ENCODE measurements around the gene RABGAP1. TPM values are rescaled to one million over a fixed set of nuclear protein-coding genes. Genes with fewer than 3 reads are reported as not detected.

The RABGAP1 gene
- 10 to 100 TPM; 52.6 to 55.4 TPM for total RNA-seq
- 10 to 100 TPM; 71.5 to 85.9 (median 77.1) TPM for polyA plus RNA-seq (ENCODE audit: insufficient read length in 6 of 6)
- long read RNA-seq, donor 1, partial matches to known transcripts = 83 of 83 reads
- long read RNA-seq, donor 1, other reads (novel, unspliced or antisense) = 0 of 83 reads
- long read RNA-seq, donor 2, full-length matches to known transcripts = 1 of 118 reads
- long read RNA-seq, donor 2, partial matches to known transcripts = 117 of 118 reads
- long read RNA-seq, donor 2, other reads (novel, unspliced or antisense) = 0 of 118 reads
- long read RNA-seq, donor 3, full-length matches to known transcripts = 2 of 10 reads
- long read RNA-seq, donor 3, partial matches to known transcripts = 8 of 10 reads
- long read RNA-seq, donor 3, other reads (novel, unspliced or antisense) = 0 of 10 reads
- long read RNA-seq, donor 4, partial matches to known transcripts = 5 of 7 reads
- long read RNA-seq, donor 4, other reads (novel, unspliced or antisense) = 2 of 7 reads
- long read RNA-seq, donor 5 = 0 reads
- long read RNA-seq, donor 6, partial matches to known transcripts = 33 of 35 reads
- long read RNA-seq, donor 6, other reads (novel, unspliced or antisense) = 0 of 35 reads
- long read RNA-seq, donor 7, full-length matches to known transcripts = 1 of 1 reads
- long read RNA-seq, donor 7, partial matches to known transcripts = 0 of 1 reads
- long read RNA-seq, donor 7, other reads (novel, unspliced or antisense) = 0 of 1 reads
- long read RNA-seq, donor 8, full-length matches to known transcripts = 3 of 3 reads
- long read RNA-seq, donor 8, partial matches to known transcripts = 0 of 3 reads
- long read RNA-seq, donor 8, other reads (novel, unspliced or antisense) = 0 of 3 reads
- long read RNA-seq, donor 9 = 0 reads
- long read RNA-seq, donor 10, partial matches to known transcripts = 0 of 5 reads
- long read RNA-seq, donor 10, other reads (novel, unspliced or antisense) = 5 of 5 reads
- long read RNA-seq, donor 11, full-length matches to known transcripts = 2 of 62 reads
- long read RNA-seq, donor 11, partial matches to known transcripts = 17 of 62 reads
- long read RNA-seq, donor 11, other reads (novel, unspliced or antisense) = 43 of 62 reads
- long read RNA-seq, donor 12, full-length matches to known transcripts = 2 of 73 reads
- long read RNA-seq, donor 12, partial matches to known transcripts = 71 of 73 reads
- long read RNA-seq, donor 12, other reads (novel, unspliced or antisense) = 0 of 73 reads

DNA sequence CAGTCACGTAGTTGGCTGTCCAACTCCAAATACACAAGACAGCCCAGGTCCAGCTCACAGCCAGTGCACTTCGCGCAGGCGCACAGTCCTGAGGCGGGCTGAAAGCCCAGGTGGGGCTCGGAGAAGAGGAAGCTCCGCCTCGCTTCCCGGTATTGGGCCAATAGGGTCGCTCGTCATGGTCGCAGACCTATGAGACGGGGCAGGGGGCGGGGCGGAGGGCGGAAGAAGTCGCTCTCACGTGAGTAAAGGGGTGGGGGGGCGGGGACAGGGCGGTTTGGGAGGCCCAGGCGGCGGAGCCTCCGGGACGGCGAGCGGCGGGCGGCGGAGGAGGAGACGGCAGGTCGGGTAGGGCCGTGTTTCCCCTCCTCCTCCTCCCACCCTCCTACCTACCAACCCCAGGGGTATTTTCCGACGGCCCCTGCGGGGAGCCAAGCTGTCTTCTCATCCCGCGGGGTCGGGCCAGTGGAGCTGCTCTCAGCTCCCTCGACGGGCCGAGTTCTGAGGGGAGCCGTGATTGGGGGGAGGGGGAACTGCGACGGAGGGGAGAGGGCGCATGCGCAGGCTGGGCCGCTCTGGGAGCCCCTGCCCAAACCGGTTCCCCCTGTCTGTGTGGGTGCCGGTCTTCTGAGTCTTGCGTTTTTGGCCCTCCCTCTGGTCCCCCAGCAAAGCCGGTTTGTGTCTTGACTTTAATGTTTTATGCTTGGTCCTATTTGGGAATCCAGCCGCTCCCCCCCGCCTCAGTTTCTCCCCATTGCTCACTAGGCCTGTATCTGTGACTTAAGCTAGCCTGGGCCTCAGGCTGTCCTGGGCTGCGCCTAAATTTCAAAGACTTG lies at the start of gene RABGAP1:
Gene RABGAP1 (plus strand): TSS at position 272 of the 833 bp plus-strand sequence. CDS start 16,040 bp downstream, outside the sequence.
- intact Hi-C loops (cut with DNase I) = no loop called here
- Histone ChIP-seq H3K4me1 (peaks cover 8 to 42% of the 10 kb centered on the region in 2 donors), H3K9me3 (no peaks in the 10 kb centered on the region), H3K27me3 (no peaks in the 10 kb centered on the region), H3K27ac (peak within 1 kb of the TSS; percentile 85 to 86), H3K36me3 (peaks cover 0 to 26% of the 10 kb centered on the region in 2 donors), H3K4me3 (peak within 1 kb of the TSS; percentile 85 to 88)
- DNase-seq (peak; percentile 95 to 100 (median 100)), ATAC-seq (peak; percentile 98)
- TF ChIP-seq, protein P1, sequence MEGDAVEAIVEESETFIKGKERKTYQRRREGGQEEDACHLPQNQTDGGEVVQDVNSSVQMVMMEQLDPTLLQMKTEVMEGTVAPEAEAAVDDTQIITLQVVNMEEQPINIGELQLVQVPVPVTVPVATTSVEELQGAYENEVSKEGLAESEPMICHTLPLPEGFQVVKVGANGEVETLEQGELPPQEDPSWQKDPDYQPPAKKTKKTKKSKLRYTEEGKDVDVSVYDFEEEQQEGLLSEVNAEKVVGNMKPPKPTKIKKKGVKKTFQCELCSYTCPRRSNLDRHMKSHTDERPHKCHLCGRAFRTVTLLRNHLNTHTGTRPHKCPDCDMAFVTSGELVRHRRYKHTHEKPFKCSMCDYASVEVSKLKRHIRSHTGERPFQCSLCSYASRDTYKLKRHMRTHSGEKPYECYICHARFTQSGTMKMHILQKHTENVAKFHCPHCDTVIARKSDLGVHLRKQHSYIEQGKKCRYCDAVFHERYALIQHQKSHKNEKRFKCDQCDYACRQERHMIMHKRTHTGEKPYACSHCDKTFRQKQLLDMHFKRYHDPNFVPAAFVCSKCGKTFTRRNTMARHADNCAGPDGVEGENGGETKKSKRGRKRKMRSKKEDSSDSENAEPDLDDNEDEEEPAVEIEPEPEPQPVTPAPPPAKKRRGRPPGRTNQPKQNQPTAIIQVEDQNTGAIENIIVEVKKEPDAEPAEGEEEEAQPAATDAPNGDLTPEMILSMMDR (IDR thresholded peaks at IDR 0.05) = no peak

GRCh38 chr9:122897969-122898368 lies 42.9 kb upstream of the RABGAP1 start:
- DNase-seq = no peak
- intact Hi-C loops (cut with DNase I) = no loop called here

GRCh38 chr9:122900791-122901190 lies 40.0 kb upstream of the RABGAP1 start:
- peak overlapping the region in 1 of 2 donors; percentile 20 for H3K4me3 ChIP-seq
- no peaks in the 10 kb centered on the region for H3K27me3 ChIP-seq
- peaks cover 18 to 63% of the 10 kb centered on the region in 2 donors for H3K4me1 ChIP-seq
- peaks cover 0 to 16% of the 10 kb centered on the region in 2 donors for H3K36me3 ChIP-seq
- no peaks in the 10 kb centered on the region for H3K9me3 ChIP-seq
- ATAC-seq = no peak
- TF ChIP-seq, protein P1 (IDR thresholded peaks at IDR 0.05) = no peak
- DNase-seq = no peak
- intact Hi-C loops (cut with DNase I) = no loop called here
- peak overlapping the region; percentile 40 to 59 for H3K27ac ChIP-seq

More at GRCh38 chr9:122897969-122898368, 42.9 kb upstream of the RABGAP1 start:
- H3K9me3 ChIP-seq = no peaks in the 10 kb centered on the region
- no peak overlapping the region for H3K4me3 ChIP-seq
- TF ChIP-seq, protein P1 (IDR thresholded peaks at IDR 0.05) = no peak
- ATAC-seq = no peak
- H3K27ac ChIP-seq = no peak overlapping the region
- H3K36me3 ChIP-seq = peaks cover 0 to 37% of the 10 kb centered on the region in 2 donors
- no peaks in the 10 kb centered on the region for H3K27me3 ChIP-seq
- H3K4me1 ChIP-seq = peaks cover 4 to 48% of the 10 kb centered on the region in 2 donors

DNA sequence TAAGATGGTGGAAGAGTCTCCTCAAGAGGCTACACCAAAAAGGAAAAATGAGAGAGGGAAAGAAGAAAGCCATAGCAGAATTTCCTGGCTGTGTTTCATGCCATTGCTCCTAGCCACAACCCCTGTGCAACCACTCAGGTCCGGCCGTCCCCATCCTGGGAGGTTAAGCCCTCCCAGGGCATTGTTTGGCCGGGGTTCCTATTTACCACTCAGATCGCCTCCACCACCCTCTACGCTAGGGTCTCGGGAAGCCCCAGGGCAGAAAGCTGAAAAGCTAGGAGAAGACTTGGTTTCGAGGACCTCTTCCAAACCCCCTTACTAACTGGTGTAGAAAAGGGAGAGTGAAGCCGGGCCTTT lies 36.4 kb upstream of the RABGAP1 start:
- Histone ChIP-seq H3K36me3 (peaks cover 0 to 8% of the 10 kb centered on the region in 2 donors), H3K27ac (peak overlapping the region; percentile 95 to 96), H3K27me3 (no peaks in the 10 kb centered on the region), H3K9me3 (no peaks in the 10 kb centered on the region), H3K4me3 (peak overlapping the region; percentile 86 to 94), H3K4me1 (peaks cover 18 to 50% of the 10 kb centered on the region in 2 donors)
- TF ChIP-seq, protein P1 (IDR thresholded peaks at IDR 0.05) = no peak
- ATAC-seq (peak; percentile 59), DNase-seq (peak in 2 of 4 donors; percentile 17 to 46)
- intact Hi-C loops (cut with DNase I) = no loop called here
